Stimulated activated CD8-positive, alpha-beta memory T cell treated with anti-CD3 and anti-CD28 coated beads, Interleukin-15, amount 100 ng/mL, for 1 hour (primary cell): ENCODE data around the gene GRM5.

Experiments
- DNase-seq: peaks from one replicate; pipeline ENCODE4 v3.0.0-alpha.2; 2020; ENCODE audit warnings: low read depth

GRM5 gene

GRCh38 chr11:88618327-88619070 is 447.3 kb downstream of the GRM5 start:
- no peak for DNase-seq

- DNase-seq = no peak
These were observed 448.6 kb downstream of the GRM5 start for GRCh38 chr11:88617226-88617625.

GRCh38 chr11:88604260-88604659 is 461.5 kb downstream of the GRM5 start:
- no peak for DNase-seq

- no peak for DNase-seq
These were observed 462.5 kb downstream of the GRM5 start for GRCh38 chr11:88603091-88603867.

GRCh38 chr11:88597387-88597786 is 468.4 kb downstream of the GRM5 start:
- no peak for DNase-seq

- DNase-seq = no peak
These were observed 469.0 kb downstream of the GRM5 start for GRCh38 chr11:88596786-88597185.

GRCh38 chr11:88594274-88594950 is 471.4 kb downstream of the GRM5 start:
- DNase-seq = no peak

GRCh38 chr11:88590361-88590760 is 475.4 kb downstream of the GRM5 start:
- no peak for DNase-seq

GRCh38 chr11:88583251-88583650 is 482.5 kb downstream of the GRM5 start:
- no peak for DNase-seq

- DNase-seq = no peak
These were observed 486.3 kb downstream of the GRM5 start for GRCh38 chr11:88579466-88579865.

- DNase-seq = no peak
These were observed 489.0 kb downstream of the GRM5 start for GRCh38 chr11:88576741-88577140.

- no peak for DNase-seq
These were observed 489.9 kb downstream of the GRM5 start for GRCh38 chr11:88575916-88576315.

- no peak for DNase-seq
These were observed 496.4 kb downstream of the GRM5 start for GRCh38 chr11:88569342-88569741.

- DNase-seq = no peak
These were observed 510.0 kb downstream of the GRM5 start for GRCh38 chr11:88555829-88556202.

- DNase-seq = no peak
These were observed 510.6 kb downstream of the GRM5 start for GRCh38 chr11:88555018-88555828.

GRCh38 chr11:88553204-88553603 is 512.6 kb downstream of the GRM5 start:
- no peak for DNase-seq

GRCh38 chr11:88552379-88553062 is 513.3 kb downstream of the GRM5 start:
- DNase-seq = no peak

GRCh38 chr11:88544656-88545280 is 521.0 kb downstream of the GRM5 start:
- DNase-seq = no peak

- peak; percentile 40 for DNase-seq
These were observed 521.7 kb downstream of the GRM5 start for GRCh38 chr11:88543902-88544655.

GRCh38 chr11:88541006-88541405 is 524.8 kb downstream of the GRM5 start:
- DNase-seq = no peak
